WTC11 (cell line): Measurements from ENCODE around the gene GBA2. TPM values are rescaled to one million over a fixed set of nuclear protein-coding genes. Genes with fewer than 3 reads are reported as not detected.

ENCODE experiments used
- ATAC-seq: fragments of 200-7000 bp; cut with Tn5 transposase; 2 replicates; pipeline ENCODE4 v1.10.0; 2021; ENCODE audit warnings: mild to moderate bottlenecking, moderate library complexity
- CTCF ChIA-PET: fragments of 300-600 bp; sonication (Branson Sonifier 250); formaldehyde crosslinking; loops from one replicate; lab custom pipeline; 2021; ENCODE audit warnings: antibody characterized with exemption; lab: Charles Lee
- POLR2A ChIA-PET: fragments of 350-600 bp; sonication (Branson Sonifier 250); formaldehyde crosslinking; loops from one replicate; lab custom pipeline; 2021; ENCODE audit warnings: antibody characterized with exemption; lab: Charles Lee
- DNase-seq: peaks from one replicate; pipeline ENCODE4 v3.0.0; 2021; ENCODE audit warnings: low spot score
- H3K27ac Mint-ChIP-seq: 2 replicates; pipeline ENCODE4 v1.8.0; 2021; ENCODE audit warnings: mixed read lengths
- H3K27me3 Mint-ChIP-seq: 2 replicates; pipeline ENCODE4 v1.8.0; 2021; ENCODE audit warnings: low read depth, mild to moderate bottlenecking, moderate library complexity, mixed read lengths
- H3K36me3 Mint-ChIP-seq: 2 replicates; pipeline ENCODE4 v1.8.0; 2021; ENCODE audit warnings: mixed read lengths
- H3K4me1 Mint-ChIP-seq: 2 replicates; pipeline ENCODE4 v1.8.0; 2022; ENCODE audit warnings: mixed read lengths
- H3K4me3 Mint-ChIP-seq: 2 replicates; pipeline ENCODE4 v1.8.0; 2021; ENCODE audit warnings: mild to moderate bottlenecking, moderate library complexity, mixed read lengths
- H3K9me3 Mint-ChIP-seq: 2 replicates; pipeline ENCODE4 v1.8.0; 2021; ENCODE audit warnings: mixed read lengths
- ATF1 ChIP-seq: sonication (generic); formaldehyde crosslinking; IDR thresholded peaks from 2 replicates; pipeline ENCODE4 v1.8.1; 2023; ENCODE audit warnings: mild to moderate bottlenecking, moderate library complexity, missing genetic modification reagents
- CREB1 ChIP-seq: sonication (generic); formaldehyde crosslinking; IDR thresholded peaks from 2 replicates; pipeline ENCODE4 v1.8.0; 2023; ENCODE audit warnings: mild to moderate bottlenecking, missing genetic modification reagents
- FOXK1 ChIP-seq: sonication (generic); formaldehyde crosslinking; IDR thresholded peaks from 2 replicates; pipeline ENCODE4 v1.8.0; 2022; ENCODE audit warnings: mild to moderate bottlenecking, moderate library complexity, missing genetic modification reagents
- FOXP1 ChIP-seq: sonication (generic); formaldehyde crosslinking; IDR thresholded peaks from 2 replicates; pipeline ENCODE4 v1.8.0; 2022; ENCODE audit warnings: missing genetic modification reagents, mild to moderate bottlenecking, moderate library complexity, borderline replicate concordance
- GTF2I ChIP-seq: fragments of 250-450 bp; sonication (Bioruptor Pico); conservative IDR thresholded peaks from 2 replicates; pipeline ENCODE4 v1.4.0; 2021; ENCODE audit warnings: mild to moderate bottlenecking
- JAZF1 ChIP-seq: fragments of 250-450 bp; sonication (Bioruptor Pico); IDR thresholded peaks from 2 replicates; pipeline ENCODE4 v1.9.0; 2021; ENCODE audit warnings: moderate library complexity, mild to moderate bottlenecking, inconsistent platforms
- KAT7 ChIP-seq: sonication (generic); formaldehyde crosslinking; IDR thresholded peaks from 2 replicates; pipeline ENCODE4 v1.8.1; 2023; ENCODE audit warnings: missing genetic modification reagents, mild to moderate bottlenecking, borderline replicate concordance
- NR2C2 ChIP-seq: sonication (generic); formaldehyde crosslinking; IDR thresholded peaks from 2 replicates; pipeline ENCODE4 v1.8.0; 2022; ENCODE audit warnings: mild to moderate bottlenecking, missing genetic modification reagents
- NR3C1 ChIP-seq: sonication (generic); formaldehyde crosslinking; conservative IDR thresholded peaks from 2 replicates; pipeline ENCODE4 v1.8.1; 2023; ENCODE audit warnings: low read depth, mild to moderate bottlenecking, missing genetic modification reagents
- OVOL2 ChIP-seq: fragments of 250-450 bp; sonication (Bioruptor Pico); IDR thresholded peaks from 2 replicates; pipeline ENCODE4 v1.9.0; 2021; ENCODE audit warnings: mild to moderate bottlenecking, borderline replicate concordance
- RELA ChIP-seq: sonication (generic); formaldehyde crosslinking; IDR thresholded peaks from 2 replicates; pipeline ENCODE4 v1.8.1; 2022; ENCODE audit warnings: missing genetic modification reagents, mild to moderate bottlenecking, borderline replicate concordance
- SMAD4 ChIP-seq: sonication (generic); formaldehyde crosslinking; IDR thresholded peaks from 2 replicates; pipeline ENCODE4 v1.8.0; 2022; ENCODE audit warnings: mild to moderate bottlenecking, missing genetic modification reagents
- TEAD1 ChIP-seq: sonication (generic); formaldehyde crosslinking; IDR thresholded peaks from 2 replicates; pipeline ENCODE4 v1.8.0; 2022; ENCODE audit warnings: mild to moderate bottlenecking, missing genetic modification reagents
- TP53 ChIP-seq: sonication (generic); formaldehyde crosslinking; IDR thresholded peaks from 2 replicates; pipeline ENCODE4 v1.8.1; 2023; ENCODE audit warnings: mild to moderate bottlenecking, missing genetic modification reagents
- ZBTB21 ChIP-seq: sonication (generic); formaldehyde crosslinking; IDR thresholded peaks from 2 replicates; pipeline ENCODE4 v1.8.1; 2023; ENCODE audit warnings: mild to moderate bottlenecking, missing genetic modification reagents, borderline replicate concordance
- ZNF121 ChIP-seq: sonication (generic); formaldehyde crosslinking; IDR thresholded peaks from 2 replicates; pipeline ENCODE4 v1.8.0; 2023; ENCODE audit warnings: missing genetic modification reagents
- ZNF232 ChIP-seq: sonication (generic); formaldehyde crosslinking; IDR thresholded peaks from 2 replicates; pipeline ENCODE4 v1.8.0; 2022; ENCODE audit warnings: mild to moderate bottlenecking, missing genetic modification reagents
- ZNF416 ChIP-seq: fragments of 250-450 bp; sonication (Bioruptor Pico); IDR thresholded peaks from 2 replicates; pipeline ENCODE4 v1.9.0; 2021; ENCODE audit warnings: mild to moderate bottlenecking, inconsistent platforms
- total RNA-seq: library from RNA; stranded (reverse); gene quantifications from 3 replicates; pipeline ENCODE4 v1.2.3, GENCODE V29; 2021
- TF ChIP-seq, protein P1 (sequence below): sonication (generic); formaldehyde crosslinking; conservative IDR thresholded peaks from 2 replicates; pipeline ENCODE4 v1.8.1; 2023; ENCODE audit warnings: mild to moderate bottlenecking, low read depth, missing genetic modification reagents, moderate library complexity
- TF ChIP-seq, protein P2 (sequence below): fragments of 250-450 bp; sonication (Bioruptor Pico); IDR thresholded peaks from 2 replicates; pipeline ENCODE4 v1.8.0; 2021; ENCODE audit warnings: mild to moderate bottlenecking
- TF ChIP-seq, protein P3 (sequence below): sonication (generic); formaldehyde crosslinking; IDR thresholded peaks from 2 replicates; pipeline ENCODE4 v1.8.0; 2022; ENCODE audit warnings: mild to moderate bottlenecking, missing genetic modification reagents
- TF ChIP-seq, protein P4 (sequence below): sonication (generic); formaldehyde crosslinking; IDR thresholded peaks from 2 replicates; pipeline ENCODE4 v1.8.1; 2023; ENCODE audit warnings: mild to moderate bottlenecking, missing genetic modification reagents
- TF ChIP-seq, protein P5 (sequence below): fragments of 250-450 bp; sonication (Bioruptor Pico); conservative IDR thresholded peaks from 2 replicates; pipeline ENCODE4 v1.9.0; 2021; ENCODE audit warnings: mild to moderate bottlenecking
- TF ChIP-seq, protein P6 (sequence below): sonication (generic); formaldehyde crosslinking; IDR thresholded peaks from 2 replicates; pipeline ENCODE4 v1.8.1; 2022; ENCODE audit warnings: mild to moderate bottlenecking, moderate library complexity, missing genetic modification reagents
- TF ChIP-seq, protein P7 (sequence below): fragments of 250-450 bp; sonication (Bioruptor Pico); IDR thresholded peaks from 2 replicates; pipeline ENCODE4 v1.9.0; 2021; ENCODE audit warnings: mild to moderate bottlenecking, borderline replicate concordance

GBA2 gene
- total RNA-seq, 1 experiment from 2014 or later: 104 TPM

DNA sequence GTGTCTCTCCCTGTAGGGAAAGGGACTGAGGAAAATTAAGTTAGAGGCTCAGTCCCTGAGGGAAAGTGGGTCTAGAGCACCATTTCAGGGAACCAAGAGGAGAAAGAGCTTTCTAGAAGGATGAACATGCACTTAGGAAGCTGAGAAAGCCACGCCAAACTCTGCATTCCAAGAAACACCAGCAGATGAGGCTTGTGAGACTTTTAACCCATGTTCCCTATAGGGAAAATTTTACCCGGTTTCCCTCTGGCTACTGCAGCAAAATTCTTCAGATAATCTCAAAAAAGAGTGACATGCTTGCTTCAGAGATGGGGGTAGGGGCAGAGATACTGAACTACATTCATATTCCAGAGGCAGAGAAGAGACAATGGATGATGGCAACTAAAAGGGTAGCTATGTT, 25.6 kb downstream of the GBA2 start:
- Mint-ChIP-seq H3K36me3 (peaks cover 56% of the 10 kb centered on the region), H3K4me1 (no peaks in the 10 kb centered on the region; the same call in 1 of the 2 replicates), H3K4me3 (no peak overlapping the region)
- CTCF ChIA-PET: no interaction called here
- DNase-seq (no peak), ATAC-seq (no peak)
- POLR2A ChIA-PET: no interaction called here
- TF ChIP-seq TP53 (CRISPR knock-in tag): no peak
- TF ChIP-seq JAZF1: no peak
- TF ChIP-seq, protein P1, sequence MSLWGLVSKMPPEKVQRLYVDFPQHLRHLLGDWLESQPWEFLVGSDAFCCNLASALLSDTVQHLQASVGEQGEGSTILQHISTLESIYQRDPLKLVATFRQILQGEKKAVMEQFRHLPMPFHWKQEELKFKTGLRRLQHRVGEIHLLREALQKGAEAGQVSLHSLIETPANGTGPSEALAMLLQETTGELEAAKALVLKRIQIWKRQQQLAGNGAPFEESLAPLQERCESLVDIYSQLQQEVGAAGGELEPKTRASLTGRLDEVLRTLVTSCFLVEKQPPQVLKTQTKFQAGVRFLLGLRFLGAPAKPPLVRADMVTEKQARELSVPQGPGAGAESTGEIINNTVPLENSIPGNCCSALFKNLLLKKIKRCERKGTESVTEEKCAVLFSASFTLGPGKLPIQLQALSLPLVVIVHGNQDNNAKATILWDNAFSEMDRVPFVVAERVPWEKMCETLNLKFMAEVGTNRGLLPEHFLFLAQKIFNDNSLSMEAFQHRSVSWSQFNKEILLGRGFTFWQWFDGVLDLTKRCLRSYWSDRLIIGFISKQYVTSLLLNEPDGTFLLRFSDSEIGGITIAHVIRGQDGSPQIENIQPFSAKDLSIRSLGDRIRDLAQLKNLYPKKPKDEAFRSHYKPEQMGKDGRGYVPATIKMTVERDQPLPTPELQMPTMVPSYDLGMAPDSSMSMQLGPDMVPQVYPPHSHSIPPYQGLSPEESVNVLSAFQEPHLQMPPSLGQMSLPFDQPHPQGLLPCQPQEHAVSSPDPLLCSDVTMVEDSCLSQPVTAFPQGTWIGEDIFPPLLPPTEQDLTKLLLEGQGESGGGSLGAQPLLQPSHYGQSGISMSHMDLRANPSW (CRISPR knock-in tag): no peak
- TF ChIP-seq TEAD1 (CRISPR knock-in tag): no peak
- TF ChIP-seq, protein P2, sequence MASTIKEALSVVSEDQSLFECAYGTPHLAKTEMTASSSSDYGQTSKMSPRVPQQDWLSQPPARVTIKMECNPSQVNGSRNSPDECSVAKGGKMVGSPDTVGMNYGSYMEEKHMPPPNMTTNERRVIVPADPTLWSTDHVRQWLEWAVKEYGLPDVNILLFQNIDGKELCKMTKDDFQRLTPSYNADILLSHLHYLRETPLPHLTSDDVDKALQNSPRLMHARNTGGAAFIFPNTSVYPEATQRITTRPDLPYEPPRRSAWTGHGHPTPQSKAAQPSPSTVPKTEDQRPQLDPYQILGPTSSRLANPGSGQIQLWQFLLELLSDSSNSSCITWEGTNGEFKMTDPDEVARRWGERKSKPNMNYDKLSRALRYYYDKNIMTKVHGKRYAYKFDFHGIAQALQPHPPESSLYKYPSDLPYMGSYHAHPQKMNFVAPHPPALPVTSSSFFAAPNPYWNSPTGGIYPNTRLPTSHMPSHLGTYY (CRISPR knock-in tag): no peak
- TF ChIP-seq CREB1 (CRISPR knock-in tag): no peak
- TF ChIP-seq OVOL2 (CRISPR knock-in tag): no peak
- no peak for TF ChIP-seq ATF1 (CRISPR knock-in tag)
- TF ChIP-seq ZNF416 (CRISPR knock-in tag): no peak
- TF ChIP-seq ZNF232: no peak
- TF ChIP-seq, protein P3, sequence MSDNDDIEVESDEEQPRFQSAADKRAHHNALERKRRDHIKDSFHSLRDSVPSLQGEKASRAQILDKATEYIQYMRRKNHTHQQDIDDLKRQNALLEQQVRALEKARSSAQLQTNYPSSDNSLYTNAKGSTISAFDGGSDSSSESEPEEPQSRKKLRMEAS (CRISPR knock-in tag): no peak
- no peak for TF ChIP-seq ZBTB21 (CRISPR knock-in tag)
- TF ChIP-seq, all 79 proteins: peak for 0
- Mint-ChIP-seq H3K9me3 (no peaks in the 10 kb centered on the region), H3K27ac (no peak overlapping the region), H3K27me3 (no peaks in the 10 kb centered on the region)

DNA sequence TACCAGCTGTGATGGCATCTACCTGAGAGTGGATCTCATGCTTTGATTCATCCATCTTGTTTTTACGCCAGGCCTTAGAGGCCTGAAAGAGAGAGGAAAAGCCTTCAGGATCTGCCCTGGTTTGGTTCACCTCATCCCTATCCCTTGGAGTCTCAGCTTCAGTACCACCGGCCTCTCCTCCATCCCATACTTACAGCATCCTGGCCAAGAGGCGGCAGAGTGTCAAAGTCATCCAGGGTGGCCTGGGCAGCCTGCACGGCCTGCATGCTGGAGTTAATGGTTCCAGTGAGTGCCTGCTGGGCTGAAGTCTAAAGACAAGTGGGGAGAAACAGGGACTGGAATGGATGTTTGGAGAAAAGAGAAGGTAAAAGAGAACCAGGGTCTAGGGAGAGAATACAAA, 29.5 kb downstream of the GBA2 start:
- Mint-ChIP-seq H3K27me3 (no peaks in the 10 kb centered on the region), H3K4me1 (no peaks in the 10 kb centered on the region), H3K27ac (no peak overlapping the region), H3K36me3 (peaks cover 83% of the 10 kb centered on the region), H3K4me3 (no peak overlapping the region), H3K9me3 (no peaks in the 10 kb centered on the region)
- ChIA-PET CTCF (interaction anchor here (0.7 to 3.1 kb wide), 3 partner anchors 9 to 120 kb away, joined by 3 to 16 read pairs (median 5); no protein-coding TSS in a partner anchor), POLR2A (no interaction called here)
- DNase-seq: no peak
- no peak for ATAC-seq
- no peak for TF ChIP-seq NR2C2
- no peak for TF ChIP-seq ZNF121 (CRISPR knock-in tag)
- TF ChIP-seq, protein P4, sequence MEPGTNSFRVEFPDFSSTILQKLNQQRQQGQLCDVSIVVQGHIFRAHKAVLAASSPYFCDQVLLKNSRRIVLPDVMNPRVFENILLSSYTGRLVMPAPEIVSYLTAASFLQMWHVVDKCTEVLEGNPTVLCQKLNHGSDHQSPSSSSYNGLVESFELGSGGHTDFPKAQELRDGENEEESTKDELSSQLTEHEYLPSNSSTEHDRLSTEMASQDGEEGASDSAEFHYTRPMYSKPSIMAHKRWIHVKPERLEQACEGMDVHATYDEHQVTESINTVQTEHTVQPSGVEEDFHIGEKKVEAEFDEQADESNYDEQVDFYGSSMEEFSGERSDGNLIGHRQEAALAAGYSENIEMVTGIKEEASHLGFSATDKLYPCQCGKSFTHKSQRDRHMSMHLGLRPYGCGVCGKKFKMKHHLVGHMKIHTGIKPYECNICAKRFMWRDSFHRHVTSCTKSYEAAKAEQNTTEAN (CRISPR knock-in tag): no peak
- TF ChIP-seq RELA (CRISPR knock-in tag): no peak
- no peak for TF ChIP-seq GTF2I (CRISPR knock-in tag)
- TF ChIP-seq, protein P5, sequence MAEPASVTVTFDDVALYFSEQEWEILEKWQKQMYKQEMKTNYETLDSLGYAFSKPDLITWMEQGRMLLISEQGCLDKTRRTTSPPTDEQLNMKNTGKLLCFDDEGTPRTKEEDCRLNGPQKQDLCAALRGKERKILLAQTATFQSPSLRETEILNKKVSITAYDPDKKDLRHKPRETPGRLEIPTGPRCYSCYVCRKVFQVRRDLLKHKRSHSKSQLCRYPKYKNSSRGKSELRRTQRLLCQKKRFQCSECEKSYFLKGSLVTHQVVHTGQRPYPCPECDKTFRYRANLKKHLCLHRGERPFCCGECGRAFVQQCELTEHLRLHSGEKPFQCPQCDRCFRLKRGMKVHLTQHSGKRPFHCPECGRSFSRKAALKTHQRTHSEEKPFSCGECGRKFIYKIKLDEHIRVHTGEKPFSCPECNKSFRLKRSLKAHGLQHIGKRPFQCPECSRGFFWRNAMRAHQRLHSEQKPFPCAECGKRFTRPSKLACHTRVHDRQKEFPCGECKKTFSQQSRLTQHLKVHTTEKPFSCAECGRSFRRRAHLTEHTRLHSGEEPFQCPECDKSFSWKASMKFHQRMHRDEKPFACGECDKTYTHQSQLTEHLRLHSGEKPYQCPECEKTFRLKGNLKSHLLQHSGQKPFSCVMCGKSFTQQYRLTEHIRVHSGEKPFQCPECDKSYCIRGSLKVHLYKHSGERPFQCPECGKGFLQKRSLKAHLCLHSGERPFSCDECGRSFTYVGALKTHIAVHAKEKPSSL (CRISPR knock-in tag): no peak
- TF ChIP-seq SMAD4 (CRISPR knock-in tag): no peak
- no peak for TF ChIP-seq FOXP1
- TF ChIP-seq, protein P6, sequence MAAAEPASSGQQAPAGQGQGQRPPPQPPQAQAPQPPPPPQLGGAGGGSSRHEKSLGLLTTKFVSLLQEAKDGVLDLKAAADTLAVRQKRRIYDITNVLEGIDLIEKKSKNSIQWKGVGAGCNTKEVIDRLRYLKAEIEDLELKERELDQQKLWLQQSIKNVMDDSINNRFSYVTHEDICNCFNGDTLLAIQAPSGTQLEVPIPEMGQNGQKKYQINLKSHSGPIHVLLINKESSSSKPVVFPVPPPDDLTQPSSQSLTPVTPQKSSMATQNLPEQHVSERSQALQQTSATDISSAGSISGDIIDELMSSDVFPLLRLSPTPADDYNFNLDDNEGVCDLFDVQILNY (CRISPR knock-in tag): no peak
- no peak for TF ChIP-seq FOXK1 (CRISPR knock-in tag)
- no peak for TF ChIP-seq NR3C1 (CRISPR knock-in tag)
- TF ChIP-seq, protein P7, sequence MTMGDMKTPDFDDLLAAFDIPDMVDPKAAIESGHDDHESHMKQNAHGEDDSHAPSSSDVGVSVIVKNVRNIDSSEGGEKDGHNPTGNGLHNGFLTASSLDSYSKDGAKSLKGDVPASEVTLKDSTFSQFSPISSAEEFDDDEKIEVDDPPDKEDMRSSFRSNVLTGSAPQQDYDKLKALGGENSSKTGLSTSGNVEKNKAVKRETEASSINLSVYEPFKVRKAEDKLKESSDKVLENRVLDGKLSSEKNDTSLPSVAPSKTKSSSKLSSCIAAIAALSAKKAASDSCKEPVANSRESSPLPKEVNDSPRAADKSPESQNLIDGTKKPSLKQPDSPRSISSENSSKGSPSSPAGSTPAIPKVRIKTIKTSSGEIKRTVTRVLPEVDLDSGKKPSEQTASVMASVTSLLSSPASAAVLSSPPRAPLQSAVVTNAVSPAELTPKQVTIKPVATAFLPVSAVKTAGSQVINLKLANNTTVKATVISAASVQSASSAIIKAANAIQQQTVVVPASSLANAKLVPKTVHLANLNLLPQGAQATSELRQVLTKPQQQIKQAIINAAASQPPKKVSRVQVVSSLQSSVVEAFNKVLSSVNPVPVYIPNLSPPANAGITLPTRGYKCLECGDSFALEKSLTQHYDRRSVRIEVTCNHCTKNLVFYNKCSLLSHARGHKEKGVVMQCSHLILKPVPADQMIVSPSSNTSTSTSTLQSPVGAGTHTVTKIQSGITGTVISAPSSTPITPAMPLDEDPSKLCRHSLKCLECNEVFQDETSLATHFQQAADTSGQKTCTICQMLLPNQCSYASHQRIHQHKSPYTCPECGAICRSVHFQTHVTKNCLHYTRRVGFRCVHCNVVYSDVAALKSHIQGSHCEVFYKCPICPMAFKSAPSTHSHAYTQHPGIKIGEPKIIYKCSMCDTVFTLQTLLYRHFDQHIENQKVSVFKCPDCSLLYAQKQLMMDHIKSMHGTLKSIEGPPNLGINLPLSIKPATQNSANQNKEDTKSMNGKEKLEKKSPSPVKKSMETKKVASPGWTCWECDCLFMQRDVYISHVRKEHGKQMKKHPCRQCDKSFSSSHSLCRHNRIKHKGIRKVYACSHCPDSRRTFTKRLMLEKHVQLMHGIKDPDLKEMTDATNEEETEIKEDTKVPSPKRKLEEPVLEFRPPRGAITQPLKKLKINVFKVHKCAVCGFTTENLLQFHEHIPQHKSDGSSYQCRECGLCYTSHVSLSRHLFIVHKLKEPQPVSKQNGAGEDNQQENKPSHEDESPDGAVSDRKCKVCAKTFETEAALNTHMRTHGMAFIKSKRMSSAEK (CRISPR knock-in tag): no peak
- no peak for TF ChIP-seq KAT7 (CRISPR knock-in tag)
